GM18870 (cell line): Measurements from ENCODE around the gene CAD.
"Not testable (repeated sequence)": the region's sequence is repeated elsewhere in the genome, so short reads cannot be mapped to it uniquely, and the experiment has no call there.

ENCODE experiments used
- ATAC-seq: cut with Tn5 transposase; IDR thresholded peaks from one replicate; pipeline ENCODE4 v1.9.1; 2021; ENCODE audit warnings: moderate library complexity; ENCODE audit not compliant: unreplicated experiment

CAD gene

DNA sequence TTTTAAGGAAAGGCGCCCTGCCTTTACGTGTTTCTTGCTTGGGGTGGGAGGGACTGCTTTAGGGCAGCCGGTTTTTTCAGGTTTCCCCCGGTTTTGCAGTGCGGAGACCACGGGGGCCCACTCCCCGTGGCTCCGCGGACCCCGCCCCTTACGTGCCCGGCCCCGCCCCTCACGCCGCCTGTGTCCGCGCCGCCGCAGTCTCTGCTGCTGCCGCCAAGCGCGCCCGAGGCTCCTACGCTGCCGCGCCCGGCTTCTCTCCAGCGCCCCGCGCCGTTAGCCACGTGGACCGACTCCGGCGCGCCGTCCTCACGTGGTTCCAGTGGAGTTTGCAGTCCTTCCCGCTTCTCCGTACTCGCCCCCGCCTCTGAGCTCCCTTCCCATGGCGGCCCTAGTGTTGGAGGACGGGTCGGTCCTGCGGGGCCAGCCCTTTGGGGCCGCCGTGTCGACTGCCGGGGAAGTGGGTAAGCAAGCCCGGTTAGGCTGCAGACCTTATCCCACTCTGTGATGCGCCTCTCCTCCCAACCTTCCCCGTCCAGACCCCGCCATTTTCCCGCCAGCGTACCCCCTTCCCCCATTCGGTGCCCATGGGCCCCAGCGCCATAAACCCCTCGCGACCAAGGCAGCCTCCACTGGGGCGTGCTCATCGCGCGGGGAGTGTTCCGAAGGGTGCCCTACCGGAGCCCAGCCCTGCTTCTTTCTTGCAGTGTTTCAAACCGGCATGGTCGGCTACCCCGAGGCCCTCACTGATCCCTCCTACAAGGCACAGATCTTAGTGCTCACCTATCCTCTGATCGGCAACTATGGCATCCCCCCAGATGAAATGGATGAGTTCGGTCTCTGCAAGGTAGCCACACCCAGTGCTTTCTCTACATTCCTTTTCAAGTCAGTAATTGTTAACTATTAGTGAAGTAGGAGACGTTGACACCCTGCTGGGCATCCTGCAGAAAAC lies at the start of gene CAD:
CAD (plus strand) TSS at position 197 of the 949 bp plus-strand sequence; CDS start at position 380, 183 bp downstream.
- ATAC-seq = no peak

GRCh38 chr2:27170581-27171337 lies 46.4 kb upstream of the CAD start:
- ATAC-seq = no peak

DNA sequence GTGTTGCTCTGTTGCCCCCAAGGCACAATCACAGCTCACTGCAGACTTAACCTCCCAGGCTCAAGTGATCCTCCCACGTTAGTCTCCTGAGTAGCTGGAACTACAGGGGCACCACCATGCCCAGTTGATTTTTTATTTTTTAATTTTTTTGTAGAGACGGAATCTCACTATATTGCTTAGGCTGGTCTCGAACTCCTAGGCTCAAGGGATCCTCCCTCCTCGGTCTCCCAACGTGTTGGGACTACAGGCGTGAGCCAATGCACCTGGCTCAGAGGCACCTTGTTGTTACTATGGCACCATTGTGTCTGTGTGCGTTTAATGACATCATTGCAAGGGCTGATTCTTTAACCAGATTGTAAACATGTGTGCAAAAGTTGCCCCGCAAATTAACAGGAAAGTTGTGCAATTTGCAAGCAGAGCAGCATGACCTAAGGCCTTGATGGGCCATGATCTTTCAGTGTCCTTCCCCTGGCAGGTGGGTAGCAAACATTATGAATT lies 45.8 kb upstream of the CAD start:
- no peak for ATAC-seq

DNA sequence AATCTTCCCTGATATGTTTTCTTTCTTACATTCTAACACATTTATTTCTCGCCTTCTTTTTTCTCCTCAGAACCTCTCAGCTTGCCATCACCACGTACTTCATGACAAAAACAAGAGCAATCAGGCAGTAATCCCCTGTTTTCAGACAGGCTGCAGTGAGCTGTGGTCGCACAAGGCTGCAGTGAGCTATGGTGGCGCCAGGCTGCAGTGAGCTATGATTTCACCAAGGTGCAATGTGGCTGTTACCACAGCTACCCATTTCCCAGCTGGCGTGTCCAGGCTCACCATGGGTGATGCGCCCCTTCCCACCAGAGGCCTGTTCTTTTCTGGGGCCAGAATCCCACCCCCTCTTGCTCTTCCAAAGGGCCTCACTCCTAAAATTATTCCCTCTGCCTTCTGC lies 42.5 kb upstream of the CAD start:
- ATAC-seq = no peak

DNA sequence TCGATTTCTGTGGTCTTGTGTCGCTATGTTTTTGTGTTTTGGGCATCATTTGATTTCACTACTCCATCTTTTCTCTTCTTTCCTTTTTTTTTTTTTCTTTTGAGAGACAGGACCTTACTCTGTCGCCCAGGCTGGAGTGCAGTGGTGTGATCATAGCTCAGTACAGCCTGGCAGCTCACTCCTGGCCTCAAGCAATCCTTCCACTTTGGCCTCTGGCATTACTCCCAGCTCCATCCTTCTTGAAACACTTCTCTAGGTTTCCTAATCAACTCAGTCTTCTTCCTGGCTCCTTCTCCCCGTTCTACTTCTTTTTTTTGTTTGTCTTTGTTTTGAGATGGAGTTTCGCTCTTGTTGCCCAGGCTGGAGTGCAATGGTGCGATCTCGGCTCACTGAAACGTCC lies 41.8 kb upstream of the CAD start:
- no peak for ATAC-seq

- ATAC-seq = not testable (repeated sequence)
Observed at GRCh38 chr2:27175781-27176180, 41.4 kb upstream of the CAD start.

DNA sequence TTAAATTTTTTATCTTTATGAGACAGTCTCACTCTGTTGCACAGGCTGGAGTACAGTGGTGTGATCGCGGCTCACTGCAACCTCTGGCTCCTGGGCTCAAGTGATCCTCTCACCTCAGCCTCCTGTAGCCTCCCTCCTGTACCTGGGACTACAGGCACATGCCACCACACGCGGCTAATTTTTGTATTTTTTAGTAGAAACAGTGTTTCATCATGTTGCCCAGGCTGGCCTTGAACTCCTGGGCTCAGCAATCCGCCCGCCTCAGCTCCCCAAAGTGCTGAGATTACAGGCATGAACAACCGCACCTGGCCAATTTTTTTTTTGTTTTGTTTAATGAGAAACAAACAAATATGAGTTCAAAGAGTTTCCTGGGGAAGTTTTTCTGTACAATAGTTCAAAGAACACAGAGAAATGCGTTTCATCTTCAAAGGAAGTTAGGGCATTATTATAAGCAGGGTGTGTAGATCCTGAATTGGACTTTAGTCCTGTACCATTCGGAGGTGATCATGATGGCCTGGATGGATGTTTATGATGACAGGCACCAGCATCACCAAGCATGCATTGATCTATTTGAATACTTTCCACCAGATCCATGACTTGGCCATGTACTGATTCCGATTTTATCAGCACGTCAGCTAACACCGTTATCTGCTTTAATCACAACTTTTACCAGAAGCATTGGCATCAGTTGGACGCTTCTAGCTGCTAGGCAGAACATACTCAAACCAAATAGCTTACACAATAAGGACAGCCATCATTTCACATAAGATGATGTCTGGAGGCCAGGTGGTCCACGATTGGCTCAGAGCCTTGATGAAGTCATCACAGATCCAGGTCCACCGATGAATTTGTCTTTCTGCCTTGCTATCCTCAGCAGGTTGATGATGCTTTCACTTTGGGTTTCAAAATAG lies 39.5 kb upstream of the CAD start:
- ATAC-seq = no peak

- no peak for ATAC-seq
Observed at GRCh38 chr2:27178469-27178868, 38.7 kb upstream of the CAD start.

- no peak for ATAC-seq
Observed at GRCh38 chr2:27179344-27180000, 37.7 kb upstream of the CAD start.

DNA sequence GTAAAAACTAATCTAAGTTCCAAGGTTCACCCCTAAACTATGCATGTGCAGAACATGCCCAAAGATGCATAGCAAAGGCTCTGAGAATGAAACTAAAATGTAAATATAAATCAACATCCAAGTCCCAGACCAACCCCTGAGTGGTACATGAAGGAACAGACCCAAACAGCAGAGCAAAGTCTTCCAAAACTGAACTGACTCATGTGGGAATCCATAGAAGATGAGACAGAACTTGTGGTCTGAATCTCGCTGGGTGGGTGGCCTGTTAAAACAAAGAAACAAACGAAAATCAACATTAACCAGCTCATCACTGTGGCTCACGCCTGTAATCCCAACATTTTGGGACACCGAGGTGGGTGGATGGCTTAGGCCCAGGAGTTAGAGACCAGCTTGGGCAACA lies 34.8 kb upstream of the CAD start:
- ATAC-seq = no peak

DNA sequence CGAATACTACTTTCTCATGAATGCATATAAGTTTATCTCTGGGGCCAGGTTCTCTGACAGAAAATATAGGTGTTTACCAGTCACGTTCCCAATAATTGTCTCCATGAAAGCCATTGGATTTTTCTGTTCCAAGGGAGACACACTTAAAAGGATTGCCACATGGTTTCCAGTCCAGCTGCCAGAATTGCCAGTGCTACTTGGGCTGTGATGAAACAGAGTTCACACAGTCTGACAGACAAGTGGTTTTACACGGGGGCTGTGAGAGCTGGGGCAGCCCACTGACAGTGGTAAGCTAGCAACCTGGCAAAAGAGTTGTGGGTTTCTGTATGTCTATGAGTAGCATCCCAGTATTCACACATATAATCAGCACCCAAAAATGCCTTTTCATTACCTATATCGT lies 33.1 kb upstream of the CAD start:
- no peak for ATAC-seq

- no peak for ATAC-seq
Observed at GRCh38 chr2:27185331-27186026, 31.7 kb upstream of the CAD start.

DNA sequence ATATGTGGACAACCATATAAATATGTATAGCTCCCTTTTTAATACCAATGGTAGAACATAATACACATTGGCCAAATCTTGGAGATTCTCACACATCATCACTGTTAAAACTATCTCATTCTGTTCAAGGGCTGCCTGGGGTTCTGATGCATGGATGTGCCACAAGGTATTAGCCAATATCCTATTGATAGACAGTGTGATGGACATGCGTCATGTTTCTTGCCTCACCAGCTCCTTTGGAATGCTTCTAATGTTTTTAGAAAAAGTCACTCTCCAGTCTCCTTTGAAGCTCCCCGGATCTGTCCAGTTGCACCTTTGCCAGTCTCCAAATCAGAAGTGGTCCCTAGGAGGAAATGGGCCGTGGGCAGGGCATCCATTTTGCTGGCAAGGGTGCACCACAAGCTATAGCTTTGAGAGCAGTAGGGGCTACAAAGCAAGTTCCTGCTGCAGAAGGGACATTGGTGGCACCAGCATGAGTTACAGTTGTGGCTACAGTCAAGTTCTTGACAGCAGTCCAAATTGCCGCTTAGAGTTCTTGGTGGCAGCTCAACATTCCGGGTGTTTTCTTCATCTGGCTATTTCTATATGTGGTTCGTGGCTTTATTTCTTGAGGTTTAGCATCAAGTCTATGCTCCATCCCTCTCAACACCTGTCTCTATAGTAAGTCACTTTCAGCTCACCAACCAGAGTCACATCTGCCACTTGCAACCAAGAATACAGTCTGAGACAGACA lies 30.4 kb upstream of the CAD start:
- ATAC-seq = no peak

- ATAC-seq = no peak
Observed at GRCh38 chr2:27189989-27190388, 27.2 kb upstream of the CAD start.

DNA sequence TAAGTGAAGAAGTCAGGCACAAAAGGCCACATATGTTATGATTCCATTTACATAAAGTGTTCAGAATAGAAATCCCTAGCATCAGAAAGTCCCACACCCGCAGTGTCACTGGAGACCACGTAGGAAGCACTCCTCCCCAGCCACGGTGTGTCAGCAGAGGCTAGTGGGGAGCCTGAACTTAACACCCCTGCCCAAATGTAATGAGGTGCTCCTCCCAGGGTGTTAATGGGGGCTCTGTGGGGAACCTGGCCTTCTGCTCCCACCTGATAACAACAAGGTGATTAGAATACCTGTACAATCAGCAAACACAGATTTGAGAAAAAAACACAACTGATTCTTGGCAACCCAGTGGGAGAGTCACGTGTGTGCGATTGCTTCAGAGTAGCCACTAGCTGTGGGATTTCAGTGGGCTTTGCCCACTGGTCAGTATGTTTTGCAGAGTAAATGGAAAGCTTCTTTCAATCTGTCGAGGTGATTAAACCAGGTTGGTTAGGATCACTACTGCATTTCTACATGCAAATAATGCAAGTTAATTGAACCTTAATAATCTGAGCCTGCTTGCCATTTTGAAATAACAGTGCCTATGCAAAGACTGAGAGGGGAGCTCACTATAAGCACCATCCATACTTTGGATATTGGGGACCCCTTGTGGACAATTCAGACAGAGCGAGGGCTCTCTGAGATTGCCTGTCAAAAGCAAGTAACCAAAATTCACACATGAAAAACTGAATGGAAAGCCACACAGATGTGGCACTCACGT lies 25.9 kb upstream of the CAD start:
- ATAC-seq = no peak

DNA sequence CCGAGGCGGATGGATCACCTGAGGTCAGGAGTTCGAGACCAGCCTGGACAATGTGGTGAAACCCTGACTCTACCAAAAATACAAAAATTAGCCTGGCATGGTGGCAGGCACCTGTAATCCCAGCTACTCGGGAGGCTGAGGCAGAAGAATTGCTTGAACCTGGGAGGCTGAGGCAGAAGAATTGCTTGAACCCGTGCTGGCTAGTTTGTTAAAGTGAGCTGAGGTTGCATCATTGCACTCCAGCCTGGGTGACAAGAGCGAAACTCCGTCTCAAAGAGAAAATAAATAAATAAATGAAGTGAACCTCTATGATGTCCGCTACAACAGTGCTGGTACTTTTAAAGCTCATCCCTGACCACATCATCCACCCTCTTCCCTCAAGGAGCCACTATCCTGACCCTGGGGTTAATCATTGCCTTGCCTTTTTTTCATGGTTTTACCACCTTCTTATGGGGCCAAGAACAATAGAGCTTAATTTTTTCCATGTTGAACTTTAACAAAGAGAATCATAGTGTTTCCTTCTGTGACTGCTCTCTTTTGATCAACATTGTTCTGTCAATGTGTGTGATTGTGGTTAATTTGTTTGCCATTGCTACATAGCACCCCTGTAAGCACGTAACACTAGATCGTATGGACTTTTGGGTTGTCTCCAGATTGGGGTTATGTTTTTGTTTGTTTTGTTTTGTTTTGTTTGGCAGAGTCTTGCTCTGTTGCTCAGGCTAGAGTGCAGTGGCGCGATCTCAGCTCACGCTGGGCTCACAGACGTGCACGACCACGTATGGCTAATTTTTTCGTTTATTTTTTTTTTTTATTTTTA lies 22.4 kb upstream of the CAD start:
- no peak for ATAC-seq

- not testable (repeated sequence) for ATAC-seq
Observed at GRCh38 chr2:27195799-27196198, 21.4 kb upstream of the CAD start.
